AG04450 (cell line): ENCODE measurements around the gene PNO1. TPM values are rescaled to one million over a fixed set of nuclear protein-coding genes. Genes with fewer than 3 reads are reported as not detected.
"Not testable (repeated sequence)": the region's sequence is repeated elsewhere in the genome, so short reads cannot be mapped to it uniquely, and the experiment has no call there.

ENCODE experiments used
- CTCF ChIA-PET: fragments of 300-600, 350-600 bp; formaldehyde crosslinking; extraction: SDS; loops from one replicate; lab custom pipeline; 2022; ENCODE audit warnings: antibody characterized with exemption, inconsistent platforms; lab: Charles Lee
- POLR2A ChIA-PET: fragments of 350-600 bp; formaldehyde crosslinking; extraction: SDS; loops from one replicate; lab custom pipeline; 2021; ENCODE audit warnings: antibody characterized with exemption, inconsistent platforms; lab: Yijun Ruan, JAX
- DNase-seq: peaks from one replicate; pipeline ENCODE4 v3.0.0-alpha.2; 2011; ENCODE audit warnings: low read depth, low spot score
- H3K27ac ChIP-seq: one replicate; pipeline ENCODE4 v1.5.1; 2012; ENCODE audit warnings: low read depth, low read length, control low read depth
- H3K27me3 ChIP-seq: one replicate; pipeline ENCODE4 v1.6.0; 2012; ENCODE audit warnings: low read length; ENCODE audit not compliant: control insufficient read depth, insufficient read depth
- H3K4me3 ChIP-seq: 2 replicates; pipeline ENCODE4 v1.5.1; 2011; ENCODE audit warnings: mild to moderate bottlenecking, low read depth, low read length, control low read depth
- H3K9me3 ChIP-seq: 2 replicates; pipeline ENCODE4 v1.5.1; 2012; ENCODE audit warnings: low read length; ENCODE audit not compliant: control insufficient read depth, insufficient read depth
- CTCF ChIP-seq: IDR thresholded peaks from 2 replicates; pipeline ENCODE4 v1.5.1; 2011; ENCODE audit warnings: low read depth, low read length, control low read depth, inconsistent platforms
- polyA minus RNA-seq: library from RNA; depleted of rRNA, polyadenylated mRNA; stranded (reverse); fragments of >200 nt; gene quantifications from 2 replicates; pipeline ENCODE4 v1.2.3, GENCODE V29; 2011; rRNA and poly(A)+ RNA removed
- polyA plus RNA-seq: library from polyadenylated mRNA; depleted of rRNA; stranded (reverse); fragments of >200 nt; gene quantifications from 2 replicates; pipeline ENCODE4 v1.2.3, GENCODE V29; 2011; rRNA removed

PNO1 gene
- 11.9 and 14.2 TPM in 2 replicates for polyA plus RNA-seq
- 2.4 and 3.5 TPM in 2 replicates for polyA minus RNA-seq

GRCh38 chr2:68157402-68158133 is at the start of gene PNO1:
Gene PNO1, plus strand, starts transcription at chr2:68157888. Its CDS starts 47 bp downstream, at chr2:68157935.
- Histone ChIP-seq H3K27me3 (no peaks in the 10 kb centered on the region), H3K27ac (peak within 1 kb of the TSS; percentile 96), H3K9me3 (no peaks in the 10 kb centered on the region), H3K4me3 (peak within 1 kb of the TSS; percentile 97)
- CTCF ChIA-PET: interaction anchor here (0.6 to 2.3 kb wide), 3 partner anchors 35 to 134 kb away, joined by 3 to 7 read pairs (median 5); no protein-coding TSS in a partner anchor
- peak; percentile 87 for DNase-seq
- POLR2A ChIA-PET: interaction anchor here (1.2 to 1.9 kb wide), 5 partner anchors 11 to 162 kb away, joined by 3 to 11 read pairs (median 4); partner anchors contain the start of genes CNRIP1 and PPP3R1
- TF ChIP-seq CTCF: no peak

GRCh38 chr2:68108120-68108519 is 49.6 kb upstream of the PNO1 start:
- no peaks in the 10 kb centered on the region for H3K27me3 ChIP-seq
- H3K9me3 ChIP-seq: no peaks in the 10 kb centered on the region
- DNase-seq: no peak
- no peak overlapping the region for H3K27ac ChIP-seq
- ChIA-PET POLR2A (no interaction called here), CTCF (interaction anchor here (1.6 kb wide), 1 partner anchor 14 kb away, joined by 13 read pairs; no protein-coding TSS in a partner anchor)
- no peak for TF ChIP-seq CTCF
- no peak overlapping the region for H3K4me3 ChIP-seq

- Histone ChIP-seq H3K27ac (no peak overlapping the region), H3K4me3 (no peak overlapping the region), H3K9me3 (no peaks in the 10 kb centered on the region), H3K27me3 (no peaks in the 10 kb centered on the region)
- no peak for DNase-seq
- CTCF ChIA-PET: interaction anchor here (1.2 kb wide), 1 partner anchor 12 kb away, joined by 3 read pairs; no protein-coding TSS in a partner anchor
- no peak for TF ChIP-seq CTCF
- POLR2A ChIA-PET: no interaction called here
Observed at GRCh38 chr2:68110102-68110501, 47.6 kb upstream of the PNO1 start.

GRCh38 chr2:68115965-68116364 is 41.7 kb upstream of the PNO1 start:
- H3K27me3 ChIP-seq: peaks cover 12% of the 10 kb centered on the region
- CTCF ChIA-PET: no interaction called here
- TF ChIP-seq CTCF: no peak
- no peak overlapping the region for H3K27ac ChIP-seq
- H3K4me3 ChIP-seq: no peak overlapping the region
- POLR2A ChIA-PET: no interaction called here
- DNase-seq: no peak
- no peaks in the 10 kb centered on the region for H3K9me3 ChIP-seq

GRCh38 chr2:68117922-68118321 is 39.8 kb upstream of the PNO1 start:
- H3K4me3 ChIP-seq, DNase-seq, CTCF ChIA-PET, H3K9me3 ChIP-seq, H3K27ac ChIP-seq, POLR2A ChIA-PET: not testable (repeated sequence)
- peaks cover 12% of the 10 kb centered on the region for H3K27me3 ChIP-seq
